AG04450 (cell line): Measurements from ENCODE around the gene CADM1. TPM values are rescaled to one million over a fixed set of nuclear protein-coding genes. Genes with fewer than 3 reads are reported as not detected.

ENCODE experiments used
- CTCF ChIA-PET: fragments of 300-600, 350-600 bp; formaldehyde crosslinking; extraction: SDS; loops from one replicate; lab custom pipeline; 2022; ENCODE audit warnings: antibody characterized with exemption, inconsistent platforms; lab: Charles Lee
- POLR2A ChIA-PET: fragments of 350-600 bp; formaldehyde crosslinking; extraction: SDS; loops from one replicate; lab custom pipeline; 2021; ENCODE audit warnings: antibody characterized with exemption, inconsistent platforms; lab: Yijun Ruan, JAX
- DNase-seq: peaks from one replicate; pipeline ENCODE4 v3.0.0-alpha.2; 2011; ENCODE audit warnings: low read depth, low spot score
- H3K27ac ChIP-seq: one replicate; pipeline ENCODE4 v1.5.1; 2012; ENCODE audit warnings: low read depth, low read length, control low read depth
- H3K27me3 ChIP-seq: one replicate; pipeline ENCODE4 v1.6.0; 2012; ENCODE audit warnings: low read length; ENCODE audit not compliant: control insufficient read depth, insufficient read depth
- H3K4me3 ChIP-seq: 2 replicates; pipeline ENCODE4 v1.5.1; 2011; ENCODE audit warnings: mild to moderate bottlenecking, low read depth, low read length, control low read depth
- H3K9me3 ChIP-seq: 2 replicates; pipeline ENCODE4 v1.5.1; 2012; ENCODE audit warnings: low read length; ENCODE audit not compliant: control insufficient read depth, insufficient read depth
- polyA plus RNA-seq: library from polyadenylated mRNA; depleted of rRNA; stranded (reverse); fragments of >200 nt; gene quantifications from 2 replicates; pipeline ENCODE4 v1.2.3, GENCODE V29; 2011
- TF ChIP-seq, protein P1 (sequence below): IDR thresholded peaks from 2 replicates; pipeline ENCODE4 v1.5.1; 2011; ENCODE audit warnings: low read depth, low read length, control low read depth, inconsistent platforms

The CADM1 gene
- polyA plus RNA-seq, 1 experiment = 70.7 TPM

DNA sequence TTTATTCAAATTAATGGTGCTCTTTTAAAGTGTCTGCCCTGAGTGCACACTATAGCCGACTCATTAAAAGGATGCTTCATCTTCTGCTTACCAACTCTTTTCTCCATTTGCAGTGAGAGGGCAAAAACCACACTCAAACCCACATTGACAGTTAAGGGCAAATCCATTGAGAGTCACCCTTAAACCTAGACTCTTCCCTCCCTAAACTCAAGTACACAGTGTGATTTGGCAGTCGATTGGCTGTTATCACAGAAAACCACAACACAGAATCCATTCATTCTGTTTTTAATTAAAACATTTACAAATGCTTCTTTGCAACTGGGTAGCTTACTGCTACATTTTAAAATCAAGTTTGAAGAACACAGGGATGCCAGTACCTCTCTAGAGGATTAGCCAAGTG, 120.0 kb downstream of the CADM1 start:
- Histone ChIP-seq H3K4me3 (no peak overlapping the region), H3K27ac (no peak overlapping the region), H3K27me3 (no peaks in the 10 kb centered on the region), H3K9me3 (no peaks in the 10 kb centered on the region)
- TF ChIP-seq, protein P1, sequence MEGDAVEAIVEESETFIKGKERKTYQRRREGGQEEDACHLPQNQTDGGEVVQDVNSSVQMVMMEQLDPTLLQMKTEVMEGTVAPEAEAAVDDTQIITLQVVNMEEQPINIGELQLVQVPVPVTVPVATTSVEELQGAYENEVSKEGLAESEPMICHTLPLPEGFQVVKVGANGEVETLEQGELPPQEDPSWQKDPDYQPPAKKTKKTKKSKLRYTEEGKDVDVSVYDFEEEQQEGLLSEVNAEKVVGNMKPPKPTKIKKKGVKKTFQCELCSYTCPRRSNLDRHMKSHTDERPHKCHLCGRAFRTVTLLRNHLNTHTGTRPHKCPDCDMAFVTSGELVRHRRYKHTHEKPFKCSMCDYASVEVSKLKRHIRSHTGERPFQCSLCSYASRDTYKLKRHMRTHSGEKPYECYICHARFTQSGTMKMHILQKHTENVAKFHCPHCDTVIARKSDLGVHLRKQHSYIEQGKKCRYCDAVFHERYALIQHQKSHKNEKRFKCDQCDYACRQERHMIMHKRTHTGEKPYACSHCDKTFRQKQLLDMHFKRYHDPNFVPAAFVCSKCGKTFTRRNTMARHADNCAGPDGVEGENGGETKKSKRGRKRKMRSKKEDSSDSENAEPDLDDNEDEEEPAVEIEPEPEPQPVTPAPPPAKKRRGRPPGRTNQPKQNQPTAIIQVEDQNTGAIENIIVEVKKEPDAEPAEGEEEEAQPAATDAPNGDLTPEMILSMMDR = no peak
- no peak for DNase-seq
- ChIA-PET POLR2A (interaction anchor here (0.6 kb wide), 1 partner anchor 76 kb away, joined by 3 read pairs; no protein-coding TSS in a partner anchor), CTCF (interaction anchor here (0.7 kb wide), 1 partner anchor 1484 kb away, joined by 3 read pairs; no protein-coding TSS in a partner anchor)

- no peak overlapping the region for H3K4me3 ChIP-seq
- DNase-seq = no peak
- H3K27me3 ChIP-seq = no peaks in the 10 kb centered on the region
- no peak overlapping the region for H3K27ac ChIP-seq
- no peaks in the 10 kb centered on the region for H3K9me3 ChIP-seq
- TF ChIP-seq, protein P1 = no peak
- POLR2A ChIA-PET = no interaction called here
- CTCF ChIA-PET = interaction anchor here (0.7 kb wide), 1 partner anchor 120 kb away, joined by 3 read pairs; no protein-coding TSS in a partner anchor
Observed at GRCh38 chr11:115383431-115383830, 120.8 kb downstream of the CADM1 start.

DNA sequence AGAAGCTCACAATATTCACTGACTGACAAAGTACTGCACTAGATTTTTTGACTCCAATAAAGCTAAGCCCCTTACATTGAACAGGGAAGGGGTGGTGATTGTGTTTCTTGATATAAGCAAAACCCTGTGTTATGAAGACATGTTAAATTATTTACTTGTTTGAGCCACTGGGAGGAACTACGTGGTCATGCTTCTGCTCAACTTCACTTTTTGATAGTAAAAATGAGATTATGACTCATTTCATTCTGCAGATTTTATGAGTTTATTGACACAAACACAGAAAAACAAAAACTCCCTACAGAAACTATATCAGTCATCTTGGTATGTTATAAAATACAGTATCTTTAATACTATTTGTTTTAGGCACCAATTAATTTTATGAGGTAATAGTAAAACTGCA, 124.7 kb downstream of the CADM1 start:
- Histone ChIP-seq H3K27ac (no peak overlapping the region), H3K9me3 (no peaks in the 10 kb centered on the region), H3K4me3 (no peak overlapping the region), H3K27me3 (no peaks in the 10 kb centered on the region)
- POLR2A ChIA-PET = no interaction called here
- CTCF ChIA-PET = interaction anchor here (0.6 kb wide), 1 partner anchor 12 kb away, joined by 4 read pairs; no protein-coding TSS in a partner anchor
- TF ChIP-seq, protein P1 = no peak
- DNase-seq = no peak

DNA sequence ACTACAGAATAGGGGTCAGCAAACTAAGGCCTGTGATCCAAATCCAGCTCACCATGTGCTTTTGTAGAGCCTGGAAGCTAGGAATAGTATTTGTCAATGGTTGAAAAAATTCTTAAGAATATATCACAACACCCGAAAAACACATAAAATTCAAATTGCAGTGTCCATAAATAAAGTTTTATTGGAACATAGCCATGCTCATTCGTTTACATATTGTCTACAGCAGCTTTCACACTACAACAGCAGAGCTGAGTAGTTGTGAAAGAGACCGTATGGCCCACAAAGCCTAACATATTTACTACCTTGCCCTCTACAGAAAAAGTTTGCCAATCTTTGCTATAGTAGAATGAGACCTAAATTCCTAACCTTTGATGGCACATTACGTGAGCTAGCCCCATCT, 125.7 kb downstream of the CADM1 start:
- Histone ChIP-seq H3K27me3 (no peaks in the 10 kb centered on the region), H3K9me3 (no peaks in the 10 kb centered on the region), H3K27ac (no peak overlapping the region), H3K4me3 (no peak overlapping the region)
- TF ChIP-seq, protein P1 = no peak
- no peak for DNase-seq
- ChIA-PET POLR2A (no interaction called here), CTCF (no interaction called here)

DNA sequence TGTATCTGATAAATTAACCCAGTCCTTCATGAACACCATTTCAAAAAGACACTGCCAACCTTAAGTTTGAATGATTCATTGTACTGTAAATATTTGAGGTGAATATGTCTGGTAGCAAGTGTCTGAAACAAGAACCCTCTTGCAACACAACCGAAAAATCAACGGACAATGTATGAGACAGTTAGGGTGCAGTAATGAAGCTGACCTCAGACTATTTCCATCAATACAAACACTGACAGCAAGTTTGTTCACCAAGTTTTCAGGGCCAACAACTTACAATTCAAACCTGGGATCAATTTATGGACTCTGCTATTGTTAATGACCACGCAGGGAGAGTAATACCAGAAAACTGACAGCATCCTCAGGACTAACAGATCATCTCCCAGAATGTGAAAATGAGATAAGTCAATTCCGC, 126.3 kb downstream of the CADM1 start:
- no peak overlapping the region for H3K27ac ChIP-seq
- H3K27me3 ChIP-seq = no peaks in the 10 kb centered on the region
- ChIA-PET CTCF (no interaction called here), POLR2A (no interaction called here)
- H3K9me3 ChIP-seq = no peaks in the 10 kb centered on the region
- DNase-seq = no peak
- H3K4me3 ChIP-seq = no peak overlapping the region
- TF ChIP-seq, protein P1 = no peak
